ENCODE measurements around the gene VAMP1. TPM values are rescaled to one million over a fixed set of nuclear protein-coding genes. Genes with fewer than 3 reads are reported as not detected.
"Not testable (repeated sequence)": the region's sequence is repeated elsewhere in the genome, so short reads cannot be mapped to it uniquely, and the experiment has no call there.

The VAMP1 gene
- polyA plus RNA-seq, 4 donors, result 1.6 to 5.8 (median 3.4) TPM

- WGBS, 3 donors, result 0 to 1% (median 1%) methylated on average over 14 of the region's 14 CpGs
- H3K27ac ChIP-seq (ENCODE audit: low read depth in 1 of 3, low read length in 2 of 3), result peak overlapping the region; percentile 8 to 72 (median 57)
- FAIRE-seq, result no peak
Measured at GRCh38 chr12:6494258-6494743, 23.8 kb upstream of the VAMP1 start.

GRCh38 chr12:6493497-6494257, 23.2 kb upstream of the VAMP1 start, which contains the start of gene NCAPD2:
TSS of gene NCAPD2 (plus strand) at chr12:6494102. CDS start at chr12:6495099, 997 bp downstream.
- Histone ChIP-seq H3K27ac (ENCODE audit: low read depth in 1 of 3, low read length in 2 of 3) (peak within 1 kb of the TSS; percentile 77 to 99 (median 95)), H3K4me1 (ENCODE audit: control insufficient read depth in 3 of 3, insufficient read depth in 2 of 3, low read depth in 1 of 3, low read length in 2 of 3) (peaks cover 7 to 22% (median 7%) of the 10 kb centered on the region in 3 donors), H3K36me3 (ENCODE audit: control insufficient read depth in 3 of 3, insufficient read depth in 2 of 3, low read depth in 1 of 3, low read length in 3 of 3) (peaks cover 5 to 25% (median 6%) of the 10 kb centered on the region in 3 donors), H3K27me3 (ENCODE audit: control insufficient read depth in 3 of 3, insufficient read depth in 3 of 3, low read length in 3 of 3) (no peaks in the 10 kb centered on the region), H3K4me3 (ENCODE audit: low read depth in 1 of 3, low read length in 3 of 3) (peak within 1 kb of the TSS; percentile 53 to 77 (median 59)), H3K9me3 (ENCODE audit: control insufficient read depth in 2 of 2, insufficient read depth in 1 of 2, low read depth in 1 of 2, low read length in 1 of 2) (no peaks in the 10 kb centered on the region)
- FAIRE-seq (no peak), DNase-seq (peak; percentile 96 to 99)
- WGBS, 3 donors, result 0 to 1% (median 0%) methylated on average over 49 of the region's 49 CpGs

More at GRCh38 chr12:6494258-6494743, 23.8 kb upstream of the VAMP1 start:
- H3K9me3 ChIP-seq (ENCODE audit: control insufficient read depth in 2 of 2, insufficient read depth in 1 of 2, low read depth in 1 of 2, low read length in 1 of 2), result no peaks in the 10 kb centered on the region
- no peaks in the 10 kb centered on the region for H3K27me3 ChIP-seq (ENCODE audit: control insufficient read depth in 3 of 3, insufficient read depth in 3 of 3, low read length in 3 of 3)
- peaks cover 7 to 22% (median 7%) of the 10 kb centered on the region in 3 donors for H3K4me1 ChIP-seq (ENCODE audit: control insufficient read depth in 3 of 3, insufficient read depth in 2 of 3, low read depth in 1 of 3, low read length in 2 of 3)
- peak overlapping the region; percentile 53 to 58 (median 55) for H3K4me3 ChIP-seq (ENCODE audit: low read depth in 1 of 3, low read length in 3 of 3)
- peaks cover 5 to 31% (median 6%) of the 10 kb centered on the region in 3 donors for H3K36me3 ChIP-seq (ENCODE audit: control insufficient read depth in 3 of 3, insufficient read depth in 2 of 3, low read depth in 1 of 3, low read length in 3 of 3)
- peak in 1 of 2 donors; percentile 8 for DNase-seq

GRCh38 chr12:6492838-6493496, 22.5 kb upstream of the VAMP1 start, which contains the start of gene MRPL51:
TSS of gene MRPL51 (minus strand) at chr12:6493262. CDS start at chr12:6493136, 126 bp downstream.
- DNase-seq, result peak; percentile 96 to 98
- Histone ChIP-seq H3K36me3 (ENCODE audit: control insufficient read depth in 3 of 3, insufficient read depth in 2 of 3, low read depth in 1 of 3, low read length in 3 of 3) (peaks cover 5 to 21% (median 6%) of the 10 kb centered on the region in 3 donors), H3K4me3 (ENCODE audit: low read depth in 1 of 3, low read length in 3 of 3) (peak within 1 kb of the TSS; percentile 53 to 77 (median 59)), H3K4me1 (ENCODE audit: control insufficient read depth in 3 of 3, insufficient read depth in 2 of 3, low read depth in 1 of 3, low read length in 2 of 3) (peaks cover 7 to 22% (median 7%) of the 10 kb centered on the region in 3 donors), H3K27ac (ENCODE audit: low read depth in 1 of 3, low read length in 2 of 3) (peak within 1 kb of the TSS; percentile 77 to 99 (median 95)), H3K9me3 (ENCODE audit: control insufficient read depth in 2 of 2, insufficient read depth in 1 of 2, low read depth in 1 of 2, low read length in 1 of 2) (no peaks in the 10 kb centered on the region), H3K27me3 (ENCODE audit: control insufficient read depth in 3 of 3, insufficient read depth in 3 of 3, low read length in 3 of 3) (no peaks in the 10 kb centered on the region)
- WGBS, 3 donors, result 0 to 1% (median 1%) methylated on average over 37 to 39 of the region's 39 CpGs
- no peak for FAIRE-seq

- H3K27ac ChIP-seq (ENCODE audit: low read depth in 1 of 3, low read length in 2 of 3); H3K36me3 ChIP-seq (ENCODE audit: control insufficient read depth in 3 of 3, insufficient read depth in 2 of 3, low read depth in 1 of 3, low read length in 3 of 3); DNase-seq; FAIRE-seq; H3K4me3 ChIP-seq (ENCODE audit: low read depth in 1 of 3, low read length in 3 of 3); H3K9me3 ChIP-seq (ENCODE audit: control insufficient read depth in 2 of 2, insufficient read depth in 1 of 2, low read depth in 1 of 2, low read length in 1 of 2); H3K27me3 ChIP-seq (ENCODE audit: control insufficient read depth in 3 of 3, insufficient read depth in 3 of 3, low read length in 3 of 3): not testable (repeated sequence)
- H3K4me1 ChIP-seq (ENCODE audit: control insufficient read depth in 3 of 3, insufficient read depth in 2 of 3, low read depth in 1 of 3, low read length in 2 of 3), result peaks cover 7 to 19% (median 7%) of the 10 kb centered on the region in 3 donors
- 95 to 100% (median 98%) methylated on average over 1 of the region's 1 CpG for WGBS, 3 donors
Measured at GRCh38 chr12:6490673-6491072, 20.2 kb upstream of the VAMP1 start.

GRCh38 chr12:6489449-6489848, 19.0 kb upstream of the VAMP1 start:
- WGBS, 3 donors, result 64 to 68% (median 67%) methylated on average over 4 of the region's 4 CpGs
- FAIRE-seq, result no peak

GRCh38 chr12:6488240-6488639, 17.8 kb upstream of the VAMP1 start:
- Histone ChIP-seq H3K4me3 (ENCODE audit: low read depth in 1 of 3, low read length in 3 of 3) (no peak overlapping the region), H3K4me1 (ENCODE audit: control insufficient read depth in 3 of 3, insufficient read depth in 2 of 3, low read depth in 1 of 3, low read length in 2 of 3) (peaks cover 3 to 8% (median 4%) of the 10 kb centered on the region in 3 donors), H3K27me3 (ENCODE audit: control insufficient read depth in 3 of 3, insufficient read depth in 3 of 3, low read length in 3 of 3) (no peaks in the 10 kb centered on the region), H3K9me3 (ENCODE audit: control insufficient read depth in 2 of 2, insufficient read depth in 1 of 2, low read depth in 1 of 2, low read length in 1 of 2) (no peaks in the 10 kb centered on the region), H3K36me3 (ENCODE audit: control insufficient read depth in 3 of 3, insufficient read depth in 2 of 3, low read depth in 1 of 3, low read length in 3 of 3) (peaks cover 0 to 9% (median 0%) of the 10 kb centered on the region in 3 donors), H3K27ac (ENCODE audit: low read depth in 1 of 3, low read length in 2 of 3) (no peak overlapping the region)
- DNase-seq, result no peak
- 82 to 89% (median 83%) methylated on average over 1 of the region's 1 CpG for WGBS, 3 donors
- FAIRE-seq, result no peak

More at GRCh38 chr12:6489449-6489848, 19.0 kb upstream of the VAMP1 start:
- Histone ChIP-seq H3K9me3 (ENCODE audit: control insufficient read depth in 2 of 2, insufficient read depth in 1 of 2, low read depth in 1 of 2, low read length in 1 of 2) (no peaks in the 10 kb centered on the region), H3K4me3 (ENCODE audit: low read depth in 1 of 3, low read length in 3 of 3) (no peak overlapping the region), H3K4me1 (ENCODE audit: control insufficient read depth in 3 of 3, insufficient read depth in 2 of 3, low read depth in 1 of 3, low read length in 2 of 3) (peaks cover 3 to 10% (median 4%) of the 10 kb centered on the region in 3 donors), H3K27me3 (ENCODE audit: control insufficient read depth in 3 of 3, insufficient read depth in 3 of 3, low read length in 3 of 3) (no peaks in the 10 kb centered on the region), H3K36me3 (ENCODE audit: control insufficient read depth in 3 of 3, insufficient read depth in 2 of 3, low read depth in 1 of 3, low read length in 3 of 3) (peaks cover 0 to 9% (median 0%) of the 10 kb centered on the region in 3 donors), H3K27ac (ENCODE audit: low read depth in 1 of 3, low read length in 2 of 3) (no peak overlapping the region)
- DNase-seq, result no peak

GRCh38 chr12:6478416-6478815, 7.9 kb upstream of the VAMP1 start:
- no peak for DNase-seq
- no peak for FAIRE-seq
- 84 to 96% (median 92%) methylated on average over 20 of the region's 20 CpGs for WGBS, 3 donors
- Histone ChIP-seq H3K27ac (ENCODE audit: low read depth in 1 of 3, low read length in 2 of 3) (no peak overlapping the region), H3K4me1 (ENCODE audit: control insufficient read depth in 3 of 3, insufficient read depth in 2 of 3, low read depth in 1 of 3, low read length in 2 of 3) (no peaks in the 10 kb centered on the region), H3K36me3 (ENCODE audit: control insufficient read depth in 3 of 3, insufficient read depth in 2 of 3, low read depth in 1 of 3, low read length in 3 of 3) (no peaks in the 10 kb centered on the region), H3K9me3 (ENCODE audit: control insufficient read depth in 2 of 2, insufficient read depth in 1 of 2, low read depth in 1 of 2, low read length in 1 of 2) (no peaks in the 10 kb centered on the region), H3K4me3 (ENCODE audit: low read depth in 1 of 3, low read length in 3 of 3) (no peak overlapping the region), H3K27me3 (ENCODE audit: control insufficient read depth in 3 of 3, insufficient read depth in 3 of 3, low read length in 3 of 3) (no peaks in the 10 kb centered on the region)

Data from small intestine (tissue), 7 donors.